ENCODE measurements around the gene HRNR. TPM values are rescaled to one million over a fixed set of nuclear protein-coding genes. Genes with fewer than 3 reads are reported as not detected.

Gene HRNR
- total RNA-seq, 3 donors from 2014 or later (not counting 1 experiment from before 2014, with no cell fraction given), result not detected

- Mint-ChIP-seq H3K27me3 (ENCODE audit: low read depth in 2 of 2) (peaks cover 13 to 15% of the 10 kb centered on the region in 2 donors), H3K36me3 (no peaks in the 10 kb centered on the region)
Observed at GRCh38 chr1:152166966-152167365, 57.0 kb downstream of the HRNR start.

GRCh38 chr1:152165286-152166077 is 58.5 kb downstream of the HRNR start:
- no peak for DNase-seq
- Mint-ChIP-seq H3K9me3 (no peaks in the 10 kb centered on the region), H3K36me3 (no peaks in the 10 kb centered on the region), H3K4me1 (peaks cover 0 to 5% of the 10 kb centered on the region in 2 donors), H3K4me3 (no peak overlapping the region), H3K27ac (no peak overlapping the region), H3K27me3 (ENCODE audit: low read depth in 2 of 2) (peaks cover 10 to 15% of the 10 kb centered on the region in 2 donors)
- 50% methylated on average over 3 of the region's 4 CpGs for WGBS (ENCODE audit: insufficient coverage)
- Histone ChIP-seq H3K27ac (ENCODE audit: low read length) (no peak overlapping the region), H3K4me1 (ENCODE audit: control insufficient read depth, insufficient read depth, low read length) (no peaks in the 10 kb centered on the region), H3K9me3 (ENCODE audit: control insufficient read depth, insufficient read depth, low read length) (no peaks in the 10 kb centered on the region), H3K4me3 (ENCODE audit: low read length) (no peak overlapping the region), H3K36me3 (ENCODE audit: control insufficient read depth, insufficient read depth, low read length) (no peaks in the 10 kb centered on the region), H3K27me3 (ENCODE audit: control insufficient read depth, insufficient read depth, low read length) (no peaks in the 10 kb centered on the region)
- ATAC-seq, result no peak
- intact Hi-C loops (cut with micrococcal nuclease), result no loop called here
- TF ChIP-seq CTCF (IDR thresholded peaks at IDR 0.05), result no peak

More at GRCh38 chr1:152166966-152167365, 57.0 kb downstream of the HRNR start:
- no peak for ATAC-seq
- no peak overlapping the region for H3K4me3 Mint-ChIP-seq
- Histone ChIP-seq H3K36me3 (ENCODE audit: control insufficient read depth, insufficient read depth, low read length) (no peaks in the 10 kb centered on the region), H3K27ac (ENCODE audit: low read length) (no peak overlapping the region), H3K4me3 (ENCODE audit: low read length) (no peak overlapping the region), H3K27me3 (ENCODE audit: control insufficient read depth, insufficient read depth, low read length) (no peaks in the 10 kb centered on the region), H3K9me3 (ENCODE audit: control insufficient read depth, insufficient read depth, low read length) (no peaks in the 10 kb centered on the region), H3K4me1 (ENCODE audit: control insufficient read depth, insufficient read depth, low read length) (no peaks in the 10 kb centered on the region)
- intact Hi-C loops (cut with micrococcal nuclease), result no loop called here
- 34% methylated on average over 1 of the region's 1 CpG for WGBS (ENCODE audit: insufficient coverage)
- TF ChIP-seq CTCF (IDR thresholded peaks at IDR 0.05), result no peak
- no peaks in the 10 kb centered on the region for H3K9me3 Mint-ChIP-seq
- H3K27ac Mint-ChIP-seq, result no peak overlapping the region
- DNase-seq, result no peak
- peaks cover 0 to 5% of the 10 kb centered on the region in 2 donors for H3K4me1 Mint-ChIP-seq

- H3K4me3 Mint-ChIP-seq, result no peak overlapping the region
- H3K4me1 Mint-ChIP-seq, result peaks cover 0 to 5% of the 10 kb centered on the region in 2 donors
- 70% methylated on average over 2 of the region's 2 CpGs for WGBS (ENCODE audit: insufficient coverage)
- Histone ChIP-seq H3K27me3 (ENCODE audit: control insufficient read depth, insufficient read depth, low read length) (no peaks in the 10 kb centered on the region), H3K9me3 (ENCODE audit: control insufficient read depth, insufficient read depth, low read length) (no peaks in the 10 kb centered on the region), H3K4me1 (ENCODE audit: control insufficient read depth, insufficient read depth, low read length) (peaks cover 2% of the 10 kb centered on the region), H3K27ac (ENCODE audit: low read length) (no peak overlapping the region), H3K4me3 (ENCODE audit: low read length) (no peak overlapping the region), H3K36me3 (ENCODE audit: control insufficient read depth, insufficient read depth, low read length) (no peaks in the 10 kb centered on the region)
- H3K27ac Mint-ChIP-seq, result no peak overlapping the region
- no peaks in the 10 kb centered on the region for H3K36me3 Mint-ChIP-seq
- no peaks in the 10 kb centered on the region for H3K9me3 Mint-ChIP-seq
- no peak for ATAC-seq
- intact Hi-C loops (cut with micrococcal nuclease), result no loop called here
- H3K27me3 Mint-ChIP-seq (ENCODE audit: low read depth in 2 of 2), result peaks cover 10 to 15% of the 10 kb centered on the region in 2 donors
- TF ChIP-seq CTCF (IDR thresholded peaks at IDR 0.05), result no peak
- DNase-seq, result no peak
Observed at GRCh38 chr1:152164517-152165136, 59.4 kb downstream of the HRNR start.
